Liver (tissue), 9 donors: ENCODE results near the gene UCHL3. TPM values are rescaled to one million over a fixed set of nuclear protein-coding genes. Genes with fewer than 3 reads are reported as not detected.

Experiments used
- DNase-seq: peaks from one replicate; pipeline ENCODE4 v3.0.0-alpha.2; 2017; ENCODE audit warnings: low spot score
- H3K27ac ChIP-seq, 2 donors: one replicate each; pipeline ENCODE4 v1.7.0; 2013; ENCODE audit warnings: inconsistent platforms in 2 of 2, low read length in 2 of 2, control low read depth in 1 of 2, low read depth in 1 of 2, mild to moderate bottlenecking in 1 of 2
- H3K27me3 ChIP-seq, 4 donors: one replicate each; pipeline versions ENCODE4 v1.6.1 to v1.7.0; 2013; ENCODE audit warnings: low read length in 3 of 4, inconsistent platforms in 1 of 4, mild to moderate bottlenecking in 1 of 4, moderate library complexity in 1 of 4; ENCODE audit not compliant: control insufficient read depth in 4 of 4, insufficient read depth in 4 of 4
- H3K36me3 ChIP-seq, 4 donors: one replicate each; pipeline versions ENCODE4 v1.6.1 to v1.7.0; 2013; ENCODE audit warnings: low read length in 3 of 4, mild to moderate bottlenecking in 3 of 4, low read depth in 1 of 4, moderate library complexity in 1 of 4; ENCODE audit not compliant: control insufficient read depth in 4 of 4, insufficient read depth in 3 of 4
- H3K4me1 ChIP-seq, 4 donors: one replicate each; pipeline versions ENCODE4 v1.6.1 to v1.7.0; 2013; ENCODE audit warnings: low read length in 3 of 4, mild to moderate bottlenecking in 3 of 4, moderate library complexity in 1 of 4; ENCODE audit not compliant: control insufficient read depth in 4 of 4, insufficient read depth in 4 of 4
- H3K4me3 ChIP-seq, 3 donors: one replicate each; pipeline versions ENCODE4 v1.6.1 to v1.7.0; 2013; ENCODE audit warnings: low read length in 3 of 3, control low read depth in 1 of 3, low read depth in 1 of 3, mild to moderate bottlenecking in 1 of 3
- H3K9ac ChIP-seq, 2 donors: one replicate each; pipeline ENCODE4 v1.7.0; 2013; ENCODE audit warnings: low read length in 2 of 2, mild to moderate bottlenecking in 2 of 2, moderate library complexity in 2 of 2, control low read depth in 1 of 2, low read depth in 1 of 2
- H3K9me3 ChIP-seq, 4 donors: one replicate each; pipeline versions ENCODE4 v1.6.1 to v1.7.0; 2013; ENCODE audit warnings: low read length in 3 of 4; ENCODE audit not compliant: control insufficient read depth in 4 of 4
- EGR1 ChIP-seq, 2 donors: IDR thresholded peaks; 2 replicates each; pipeline ENCODE4 v1.6.1; 2016 to 2018; ENCODE audit warnings: antibody characterized with exemption in 2 of 2, low read depth in 2 of 2
- FOXA1 ChIP-seq: IDR thresholded peaks from 2 replicates; pipeline ENCODE4 v1.6.1; 2016; ENCODE audit warnings: antibody characterized with exemption
- FOXA2 ChIP-seq: IDR thresholded peaks from 2 replicates; pipeline ENCODE4 v1.6.1; 2016; ENCODE audit warnings: antibody characterized with exemption
- GABPA ChIP-seq, 2 donors: IDR thresholded peaks in 1 of 2; conservative IDR thresholded peaks in 1 of 2; 2 replicates each; pipeline ENCODE4 v1.6.1; 2016; ENCODE audit warnings: antibody characterized with exemption in 2 of 2, mild to moderate bottlenecking in 1 of 2, moderate library complexity in 1 of 2
- HNF4A ChIP-seq, 2 donors: conservative IDR thresholded peaks; 2 replicates each; pipeline ENCODE4 v1.6.1; 2016; ENCODE audit warnings: antibody characterized with exemption in 2 of 2, mild to moderate bottlenecking in 2 of 2
- HNF4G ChIP-seq: IDR thresholded peaks from 2 replicates; pipeline ENCODE4 v1.6.1; 2016; ENCODE audit warnings: antibody characterized with exemption
- JUND ChIP-seq, 2 donors: IDR thresholded peaks; 2 replicates each; pipeline ENCODE4 v1.6.1; 2016; ENCODE audit warnings: antibody characterized with exemption in 2 of 2
- NR2F2 ChIP-seq: IDR thresholded peaks from 2 replicates; pipeline ENCODE4 v1.6.1; 2016; ENCODE audit warnings: antibody characterized with exemption
- RAD21 ChIP-seq, 2 donors: IDR thresholded peaks; 2 replicates each; pipeline ENCODE4 v1.6.1; 2016; ENCODE audit warnings: antibody characterized with exemption in 2 of 2, mild to moderate bottlenecking in 2 of 2
- RXRA ChIP-seq, 2 donors: IDR thresholded peaks; 2 replicates each; pipeline ENCODE4 v1.6.1; 2017 to 2018; ENCODE audit warnings: antibody characterized with exemption in 2 of 2, mild to moderate bottlenecking in 1 of 2
- SP1 ChIP-seq: IDR thresholded peaks from 2 replicates; pipeline ENCODE4 v1.6.1; 2018; ENCODE audit warnings: antibody characterized with exemption, mild to moderate bottlenecking
- TAF1 ChIP-seq: conservative IDR thresholded peaks from 2 replicates; pipeline ENCODE4 v1.6.1; 2016; ENCODE audit warnings: antibody characterized with exemption, mild to moderate bottlenecking
- YY1 ChIP-seq: IDR thresholded peaks from 2 replicates; pipeline ENCODE4 v1.6.1; 2016; ENCODE audit warnings: antibody characterized with exemption, mild to moderate bottlenecking
- WGBS: extraction: QIAGEN DNeasy Blood & Tissue Kit; methylation state at CpG from one replicate; pipeline ENCODE4 v1.1.7; 2013; 5-methylcytosine and 5-hydroxymethylcytosine counted together
- polyA plus RNA-seq, 2 donors: library from polyadenylated mRNA; stranded (reverse) in 1 of 2; unstranded in 1 of 2; fragments of 200-250 nt in 1 of 2; fragments of >200 nt in 1 of 2; fragmentation: Nextera tagmentation in 1 of 2; extraction: Ambion mirVana in 1 of 2; gene quantifications; one replicate each; pipeline versions ENCODE4 v1.2.1 to v1.2.3, GENCODE V29; 2013 to 2015
- total RNA-seq, 2 donors: library from RNA; depleted of rRNA; stranded (reverse); fragments of >200 nt; gene quantifications; one replicate each; pipeline ENCODE4 v1.2.3, GENCODE V29; 2014
- TF ChIP-seq, protein P1 (sequence below): IDR thresholded peaks from 2 replicates; pipeline ENCODE4 v1.6.1; 2016; ENCODE audit warnings: antibody characterized with exemption
- TF ChIP-seq, protein P2 (sequence below): IDR thresholded peaks from 2 replicates; pipeline ENCODE4 v1.6.1; 2016; ENCODE audit warnings: antibody characterized with exemption
- TF ChIP-seq, protein P3 (sequence below): IDR thresholded peaks from 2 replicates; pipeline ENCODE4 v1.6.1; 2016; ENCODE audit warnings: antibody characterized with exemption, mild to moderate bottlenecking
- TF ChIP-seq, protein P4 (sequence below): IDR thresholded peaks from 2 replicates; pipeline ENCODE4 v1.6.1; 2016; ENCODE audit warnings: antibody characterized with exemption
- TF ChIP-seq, protein P5 (sequence below): fragments of 150-350 bp; IDR thresholded peaks from 2 replicates; pipeline ENCODE4 v1.5.1; 2017; ENCODE audit warnings: improper control_type of control experiment, low read depth, low read length; ENCODE audit not compliant: missing input control
- donor health status: healthy.
- donor health status: healthy.
- donor health status: healthy.
- donor health status: healthy.
- donor health status: healthy.

UCHL3 gene
- total and polyA plus RNA-seq, 4 donors: 13.1 to 55.8 (median 19.7) TPM

DNA sequence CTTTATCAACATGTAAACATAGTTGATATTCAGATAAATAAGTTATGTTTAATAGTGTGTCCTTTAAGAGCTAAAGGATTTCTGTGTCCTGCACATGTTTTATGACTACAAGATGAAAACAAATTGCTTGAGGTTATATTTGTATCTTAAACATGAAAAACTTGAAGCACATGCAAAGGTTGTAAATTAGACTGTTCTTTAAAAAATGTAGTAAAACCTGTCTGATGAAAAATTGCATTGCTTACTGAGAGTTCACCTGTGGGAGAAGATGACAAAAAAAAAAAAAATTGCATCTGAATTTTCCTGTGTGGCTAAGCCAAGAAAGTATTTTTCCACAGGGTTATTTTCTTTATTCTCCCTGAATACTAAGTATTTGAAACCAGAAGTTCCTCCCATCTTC lies 60.9 kb downstream of the UCHL3 start:
- Histone ChIP-seq H3K27ac (no peak overlapping the region), H3K27me3 (no peaks in the 10 kb centered on the region), H3K9me3 (no peaks in the 10 kb centered on the region), H3K9ac (no peak overlapping the region), H3K4me3 (no peak overlapping the region), H3K36me3 (peaks cover 0 to 6% (median 2%) of the 10 kb centered on the region in 4 donors), H3K4me1 (no peaks in the 10 kb centered on the region)
- no peak for DNase-seq
- TF ChIP-seq RXRA (IDR thresholded peaks at IDR 0.05) (no peak), JUND (IDR thresholded peaks at IDR 0.05) (no peak), FOXA1 (no peak), YY1 (no peak), TAF1 (no peak), FOXA2 (no peak), NR2F2 (no peak)
- TF ChIP-seq, protein P1, sequence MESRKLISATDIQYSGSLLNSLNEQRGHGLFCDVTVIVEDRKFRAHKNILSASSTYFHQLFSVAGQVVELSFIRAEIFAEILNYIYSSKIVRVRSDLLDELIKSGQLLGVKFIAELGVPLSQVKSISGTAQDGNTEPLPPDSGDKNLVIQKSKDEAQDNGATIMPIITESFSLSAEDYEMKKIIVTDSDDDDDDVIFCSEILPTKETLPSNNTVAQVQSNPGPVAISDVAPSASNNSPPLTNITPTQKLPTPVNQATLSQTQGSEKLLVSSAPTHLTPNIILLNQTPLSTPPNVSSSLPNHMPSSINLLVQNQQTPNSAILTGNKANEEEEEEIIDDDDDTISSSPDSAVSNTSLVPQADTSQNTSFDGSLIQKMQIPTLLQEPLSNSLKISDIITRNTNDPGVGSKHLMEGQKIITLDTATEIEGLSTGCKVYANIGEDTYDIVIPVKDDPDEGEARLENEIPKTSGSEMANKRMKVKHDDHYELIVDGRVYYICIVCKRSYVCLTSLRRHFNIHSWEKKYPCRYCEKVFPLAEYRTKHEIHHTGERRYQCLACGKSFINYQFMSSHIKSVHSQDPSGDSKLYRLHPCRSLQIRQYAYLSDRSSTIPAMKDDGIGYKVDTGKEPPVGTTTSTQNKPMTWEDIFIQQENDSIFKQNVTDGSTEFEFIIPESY: no peak
- TF ChIP-seq, protein P2, sequence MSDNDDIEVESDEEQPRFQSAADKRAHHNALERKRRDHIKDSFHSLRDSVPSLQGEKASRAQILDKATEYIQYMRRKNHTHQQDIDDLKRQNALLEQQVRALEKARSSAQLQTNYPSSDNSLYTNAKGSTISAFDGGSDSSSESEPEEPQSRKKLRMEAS: no peak

DNA sequence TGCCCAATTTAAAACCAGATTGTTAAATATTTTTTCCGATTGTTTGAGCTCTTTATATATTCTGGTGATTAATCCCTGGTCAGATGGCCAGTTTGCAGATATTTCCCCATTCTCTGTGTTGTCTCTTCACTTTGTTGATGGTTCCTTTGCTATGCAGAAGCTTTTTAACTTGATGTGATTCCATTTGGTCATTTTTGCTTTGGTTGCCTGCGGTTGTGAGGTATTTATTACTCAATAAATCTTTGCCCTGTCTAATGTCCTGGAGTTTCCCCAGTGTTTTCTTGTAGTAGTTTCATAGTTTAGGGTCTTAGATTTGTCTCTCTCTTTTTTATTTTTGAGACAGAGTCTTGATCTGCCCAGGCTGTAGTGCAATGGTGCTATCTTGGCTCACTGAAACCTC lies 62.8 kb downstream of the UCHL3 start:
- no peak overlapping the region for H3K9ac ChIP-seq
- H3K27ac ChIP-seq: no peak overlapping the region
- no peak for DNase-seq
- no peak overlapping the region for H3K4me3 ChIP-seq
- WGBS: 93% methylated on average over 2 of the region's 2 CpGs
- H3K4me1 ChIP-seq: no peaks in the 10 kb centered on the region
- H3K36me3 ChIP-seq: peaks cover 0 to 2% (median 0%) of the 10 kb centered on the region in 4 donors
- no peaks in the 10 kb centered on the region for H3K9me3 ChIP-seq
- no peaks in the 10 kb centered on the region for H3K27me3 ChIP-seq
- TF ChIP-seq FOXA2 (no peak), EGR1 (IDR thresholded peaks at IDR 0.05; ENCODE audit: low read depth in 2 of 2) (no peak), RXRA (IDR thresholded peaks at IDR 0.05) (no peak), GABPA (IDR thresholded peaks at IDR 0.05 in 1 of 2, conservative IDR thresholded peaks at IDR 0.05 in 1 of 2) (no peak), RAD21 (IDR thresholded peaks at IDR 0.05) (no peak), YY1 (no peak), SP1 (no peak), FOXA1 (no peak), JUND (IDR thresholded peaks at IDR 0.05) (no peak), HNF4A (conservative IDR thresholded peaks at IDR 0.05) (no peak), HNF4G (no peak), NR2F2 (no peak)
- TF ChIP-seq, protein P3, sequence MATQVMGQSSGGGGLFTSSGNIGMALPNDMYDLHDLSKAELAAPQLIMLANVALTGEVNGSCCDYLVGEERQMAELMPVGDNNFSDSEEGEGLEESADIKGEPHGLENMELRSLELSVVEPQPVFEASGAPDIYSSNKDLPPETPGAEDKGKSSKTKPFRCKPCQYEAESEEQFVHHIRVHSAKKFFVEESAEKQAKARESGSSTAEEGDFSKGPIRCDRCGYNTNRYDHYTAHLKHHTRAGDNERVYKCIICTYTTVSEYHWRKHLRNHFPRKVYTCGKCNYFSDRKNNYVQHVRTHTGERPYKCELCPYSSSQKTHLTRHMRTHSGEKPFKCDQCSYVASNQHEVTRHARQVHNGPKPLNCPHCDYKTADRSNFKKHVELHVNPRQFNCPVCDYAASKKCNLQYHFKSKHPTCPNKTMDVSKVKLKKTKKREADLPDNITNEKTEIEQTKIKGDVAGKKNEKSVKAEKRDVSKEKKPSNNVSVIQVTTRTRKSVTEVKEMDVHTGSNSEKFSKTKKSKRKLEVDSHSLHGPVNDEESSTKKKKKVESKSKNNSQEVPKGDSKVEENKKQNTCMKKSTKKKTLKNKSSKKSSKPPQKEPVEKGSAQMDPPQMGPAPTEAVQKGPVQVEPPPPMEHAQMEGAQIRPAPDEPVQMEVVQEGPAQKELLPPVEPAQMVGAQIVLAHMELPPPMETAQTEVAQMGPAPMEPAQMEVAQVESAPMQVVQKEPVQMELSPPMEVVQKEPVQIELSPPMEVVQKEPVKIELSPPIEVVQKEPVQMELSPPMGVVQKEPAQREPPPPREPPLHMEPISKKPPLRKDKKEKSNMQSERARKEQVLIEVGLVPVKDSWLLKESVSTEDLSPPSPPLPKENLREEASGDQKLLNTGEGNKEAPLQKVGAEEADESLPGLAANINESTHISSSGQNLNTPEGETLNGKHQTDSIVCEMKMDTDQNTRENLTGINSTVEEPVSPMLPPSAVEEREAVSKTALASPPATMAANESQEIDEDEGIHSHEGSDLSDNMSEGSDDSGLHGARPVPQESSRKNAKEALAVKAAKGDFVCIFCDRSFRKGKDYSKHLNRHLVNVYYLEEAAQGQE: no peak
- TF ChIP-seq, protein P4, sequence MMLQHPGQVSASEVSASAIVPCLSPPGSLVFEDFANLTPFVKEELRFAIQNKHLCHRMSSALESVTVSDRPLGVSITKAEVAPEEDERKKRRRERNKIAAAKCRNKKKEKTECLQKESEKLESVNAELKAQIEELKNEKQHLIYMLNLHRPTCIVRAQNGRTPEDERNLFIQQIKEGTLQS: no peak
- TF ChIP-seq, protein P2: no peak
- TF ChIP-seq, protein P1: no peak
- TF ChIP-seq, protein P5, sequence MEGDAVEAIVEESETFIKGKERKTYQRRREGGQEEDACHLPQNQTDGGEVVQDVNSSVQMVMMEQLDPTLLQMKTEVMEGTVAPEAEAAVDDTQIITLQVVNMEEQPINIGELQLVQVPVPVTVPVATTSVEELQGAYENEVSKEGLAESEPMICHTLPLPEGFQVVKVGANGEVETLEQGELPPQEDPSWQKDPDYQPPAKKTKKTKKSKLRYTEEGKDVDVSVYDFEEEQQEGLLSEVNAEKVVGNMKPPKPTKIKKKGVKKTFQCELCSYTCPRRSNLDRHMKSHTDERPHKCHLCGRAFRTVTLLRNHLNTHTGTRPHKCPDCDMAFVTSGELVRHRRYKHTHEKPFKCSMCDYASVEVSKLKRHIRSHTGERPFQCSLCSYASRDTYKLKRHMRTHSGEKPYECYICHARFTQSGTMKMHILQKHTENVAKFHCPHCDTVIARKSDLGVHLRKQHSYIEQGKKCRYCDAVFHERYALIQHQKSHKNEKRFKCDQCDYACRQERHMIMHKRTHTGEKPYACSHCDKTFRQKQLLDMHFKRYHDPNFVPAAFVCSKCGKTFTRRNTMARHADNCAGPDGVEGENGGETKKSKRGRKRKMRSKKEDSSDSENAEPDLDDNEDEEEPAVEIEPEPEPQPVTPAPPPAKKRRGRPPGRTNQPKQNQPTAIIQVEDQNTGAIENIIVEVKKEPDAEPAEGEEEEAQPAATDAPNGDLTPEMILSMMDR: no peak
